Large intestine (tissue), 3 donors: ENCODE results near the gene ADGRV1. TPM values are rescaled to one million over a fixed set of nuclear protein-coding genes. Genes with fewer than 3 reads are reported as not detected.
"Not testable (repeated sequence)": the region's sequence is repeated elsewhere in the genome, so short reads cannot be mapped to it uniquely, and the experiment has no call there.

ENCODE experiments used
- DNase-seq, 2 donors: peaks; one replicate each; pipeline versions ENCODE4 v3.0.0 to v3.0.0-alpha.2; 2013
- H3K27ac ChIP-seq: one replicate; pipeline ENCODE4 v1.5.1; 2013; ENCODE audit warnings: low read length
- H3K27me3 ChIP-seq: 2 replicates; pipeline ENCODE4 v1.6.1; 2013; ENCODE audit warnings: low read length; ENCODE audit not compliant: control insufficient read depth, insufficient read depth
- H3K36me3 ChIP-seq: 2 replicates; pipeline ENCODE4 v1.6.1; 2013; ENCODE audit warnings: low read length; ENCODE audit not compliant: control insufficient read depth, insufficient read depth
- H3K4me1 ChIP-seq: one replicate; pipeline ENCODE4 v1.6.1; 2013; ENCODE audit warnings: low read length; ENCODE audit not compliant: control insufficient read depth, insufficient read depth
- H3K4me3 ChIP-seq: one replicate; pipeline ENCODE4 v1.5.1; 2013; ENCODE audit warnings: low read length
- H3K9me3 ChIP-seq: one replicate; pipeline ENCODE4 v1.6.1; 2013; ENCODE audit warnings: mild to moderate bottlenecking, low read depth, low read length, moderate library complexity; ENCODE audit not compliant: control insufficient read depth
- WGBS: methylation state at CpG from one replicate; pipeline ENCODE4 v1.1.5; 2013; ENCODE audit warnings: low lambda C conversion rate; ENCODE audit not compliant: insufficient coverage; 5-methylcytosine and 5-hydroxymethylcytosine counted together
- polyA plus RNA-seq: library from polyadenylated mRNA; unstranded; fragments of 120-200 nt; gene quantifications from one replicate; pipeline ENCODE4 v1.2.1, GENCODE V29; 2013

The ADGRV1 gene
- polyA plus RNA-seq, 1 donor, result 3.0 TPM

DNA sequence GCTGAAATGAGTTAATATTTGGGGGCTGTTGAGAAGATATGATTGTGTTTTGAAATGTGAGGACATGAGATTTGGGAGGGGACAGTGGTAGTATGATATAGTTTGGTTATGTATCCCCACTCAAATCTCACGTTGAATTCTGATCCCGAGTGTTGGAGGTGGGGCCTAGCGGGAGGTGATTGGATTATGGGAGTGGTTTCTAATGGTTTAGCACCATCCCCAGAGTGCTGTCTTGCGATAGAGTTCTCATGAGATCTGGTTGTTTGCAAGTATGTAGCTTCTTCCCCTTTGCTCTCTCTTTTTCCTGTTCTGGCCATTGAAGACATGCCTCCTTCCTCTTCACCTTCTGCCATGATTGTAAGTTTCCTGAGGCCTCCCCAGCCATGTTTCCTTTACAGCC lies 438.5 kb downstream of the ADGRV1 start:
- Histone ChIP-seq H3K36me3 (no peaks in the 10 kb centered on the region), H3K4me1 (no peaks in the 10 kb centered on the region), H3K9me3 (no peaks in the 10 kb centered on the region), H3K27ac (no peak overlapping the region), H3K4me3 (no peak overlapping the region), H3K27me3 (no peaks in the 10 kb centered on the region)
- no peak for DNase-seq
- no CpG with 5 or more reads among the region's 4 CpGs for WGBS

DNA sequence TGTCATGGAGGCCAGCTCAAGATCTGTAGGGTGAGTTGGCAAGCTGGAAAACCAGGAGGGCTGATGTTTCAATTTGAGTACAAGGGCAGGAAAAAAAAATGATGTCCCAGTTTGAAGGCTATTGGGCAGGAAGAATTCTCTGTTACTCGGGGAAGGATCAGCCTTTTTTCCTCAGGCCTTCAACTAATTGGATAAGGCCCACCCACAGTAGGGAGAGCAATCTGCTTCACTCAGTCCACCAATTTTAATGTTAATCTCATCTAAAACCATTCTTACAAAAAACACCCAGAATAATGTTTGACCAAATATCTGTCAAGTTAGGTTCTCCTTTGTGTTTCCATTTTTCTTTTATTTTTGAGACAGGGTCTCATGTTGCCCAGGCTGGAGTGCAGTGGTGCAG lies 442.1 kb downstream of the ADGRV1 start:
- no peak overlapping the region for H3K27ac ChIP-seq
- WGBS, result no CpG with 5 or more reads among the region's 1 CpG

DNA sequence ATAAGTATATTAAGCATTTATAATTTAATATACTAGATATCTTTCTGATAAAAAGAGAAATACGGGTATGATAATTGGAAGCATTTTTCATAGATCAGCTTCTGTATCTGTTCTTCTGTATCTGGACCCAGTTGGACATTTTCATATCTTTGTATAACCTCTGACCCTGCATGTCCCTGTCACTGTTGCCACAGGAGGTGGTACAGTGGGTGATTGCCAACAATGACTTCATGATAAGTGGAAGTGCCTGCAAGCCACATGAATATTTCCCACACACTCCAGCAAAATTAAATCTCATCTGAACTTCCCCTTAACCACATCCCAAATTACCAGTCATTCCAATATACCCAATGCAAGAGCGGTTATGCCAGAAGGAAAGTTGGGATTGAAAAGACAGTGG lies 448.1 kb downstream of the ADGRV1 start:
- H3K27me3 ChIP-seq, result no peaks in the 10 kb centered on the region
- H3K36me3 ChIP-seq, result no peaks in the 10 kb centered on the region
- H3K4me1 ChIP-seq, result no peaks in the 10 kb centered on the region
- no peaks in the 10 kb centered on the region for H3K9me3 ChIP-seq
- DNase-seq, result no peak
- no peak overlapping the region for H3K27ac ChIP-seq
- 100% methylated on average over 1 of the region's 2 CpGs for WGBS
- H3K4me3 ChIP-seq, result no peak overlapping the region

More for the DNA sequence above, 442.1 kb downstream of the ADGRV1 start:
- Histone ChIP-seq H3K27me3 (no peaks in the 10 kb centered on the region), H3K4me3 (no peak overlapping the region), H3K9me3 (no peaks in the 10 kb centered on the region), H3K4me1 (no peaks in the 10 kb centered on the region), H3K36me3 (no peaks in the 10 kb centered on the region)
- no peak for DNase-seq

DNA sequence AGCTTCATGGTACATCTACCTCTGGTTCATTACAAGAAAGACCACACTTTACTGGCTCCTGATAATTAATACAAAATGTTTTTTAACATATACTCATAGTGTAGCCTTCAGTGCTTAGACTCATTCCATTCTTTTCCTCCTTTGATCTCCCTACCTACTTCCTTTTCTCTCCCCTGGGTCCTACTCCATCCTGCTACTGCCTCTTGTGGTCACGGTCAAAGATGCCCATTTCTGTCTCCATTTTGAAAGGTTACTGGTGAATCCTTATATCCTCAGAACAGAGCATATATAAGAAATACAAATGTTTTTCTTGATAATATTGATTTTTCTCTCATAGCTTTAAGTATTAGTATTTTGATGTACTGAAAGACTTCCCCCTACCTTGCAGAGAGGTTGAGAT lies 448.7 kb downstream of the ADGRV1 start:
- no peak overlapping the region for H3K27ac ChIP-seq
- H3K4me1 ChIP-seq, result no peaks in the 10 kb centered on the region
- H3K27me3 ChIP-seq, result no peaks in the 10 kb centered on the region
- no peaks in the 10 kb centered on the region for H3K9me3 ChIP-seq
- DNase-seq, result no peak
- WGBS, result 100% methylated on average over 1 of the region's 1 CpG
- no peaks in the 10 kb centered on the region for H3K36me3 ChIP-seq
- H3K4me3 ChIP-seq, result no peak overlapping the region

DNA sequence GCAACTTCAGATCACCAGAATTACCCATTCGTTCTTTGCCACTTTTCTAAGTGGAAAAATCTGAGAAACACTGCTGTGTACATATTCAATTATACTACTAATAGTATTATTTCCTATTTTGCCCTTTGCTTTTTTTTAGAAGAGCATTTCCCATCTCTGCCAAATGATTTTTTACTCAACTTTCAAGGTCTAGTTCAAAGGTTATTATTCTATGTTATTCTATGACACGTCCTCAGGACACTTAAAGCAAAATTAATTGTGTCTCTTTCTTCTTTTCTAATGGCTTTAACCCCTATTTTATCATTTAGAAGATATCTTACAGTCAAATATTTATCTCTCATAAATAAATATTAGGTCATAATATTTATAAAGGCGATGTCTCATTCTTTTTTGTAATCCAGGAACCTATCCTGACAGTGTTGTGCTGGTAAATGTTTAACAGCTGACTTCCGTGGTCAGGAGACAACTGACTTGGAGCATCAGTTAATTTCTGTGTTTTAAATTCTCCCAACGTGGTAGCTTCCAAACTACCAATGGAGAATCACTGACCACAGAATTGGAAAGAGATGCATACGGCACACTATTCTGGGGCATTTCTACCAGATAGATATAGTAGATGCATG lies 449.3 kb downstream of the ADGRV1 start:
- DNase-seq, result peak in 1 of 2 donors; percentile 41
- H3K4me3 ChIP-seq, result no peak overlapping the region
- H3K36me3 ChIP-seq, result no peaks in the 10 kb centered on the region
- H3K27ac ChIP-seq, result no peak overlapping the region
- no peaks in the 10 kb centered on the region for H3K9me3 ChIP-seq
- H3K27me3 ChIP-seq, result no peaks in the 10 kb centered on the region
- H3K4me1 ChIP-seq, result no peaks in the 10 kb centered on the region
- 36% methylated on average over 3 of the region's 6 CpGs for WGBS

DNA sequence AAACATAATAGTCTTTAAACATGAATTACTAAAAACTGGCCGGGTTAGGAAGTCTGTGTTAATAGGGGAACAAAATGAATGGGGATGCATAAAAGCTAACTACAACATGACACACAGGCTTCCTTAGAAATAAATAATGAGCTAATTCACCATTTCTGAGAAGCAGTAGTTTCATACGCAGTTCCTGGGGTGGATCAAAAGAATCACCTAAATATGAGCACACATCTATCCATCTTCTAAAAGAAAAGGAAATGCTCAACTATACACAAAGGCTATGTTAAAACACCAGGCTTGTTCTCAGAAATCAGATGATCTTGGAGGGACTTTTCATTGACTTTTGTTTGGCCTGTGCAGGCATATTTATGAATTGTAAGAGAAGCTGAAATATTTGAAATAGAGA lies 451.5 kb downstream of the ADGRV1 start:
- 78% methylated on average over 1 of the region's 2 CpGs for WGBS
- DNase-seq, result no peak
- Histone ChIP-seq H3K4me3 (no peak overlapping the region), H3K27ac (no peak overlapping the region), H3K4me1 (no peaks in the 10 kb centered on the region), H3K27me3 (no peaks in the 10 kb centered on the region), H3K9me3 (no peaks in the 10 kb centered on the region), H3K36me3 (no peaks in the 10 kb centered on the region)

DNA sequence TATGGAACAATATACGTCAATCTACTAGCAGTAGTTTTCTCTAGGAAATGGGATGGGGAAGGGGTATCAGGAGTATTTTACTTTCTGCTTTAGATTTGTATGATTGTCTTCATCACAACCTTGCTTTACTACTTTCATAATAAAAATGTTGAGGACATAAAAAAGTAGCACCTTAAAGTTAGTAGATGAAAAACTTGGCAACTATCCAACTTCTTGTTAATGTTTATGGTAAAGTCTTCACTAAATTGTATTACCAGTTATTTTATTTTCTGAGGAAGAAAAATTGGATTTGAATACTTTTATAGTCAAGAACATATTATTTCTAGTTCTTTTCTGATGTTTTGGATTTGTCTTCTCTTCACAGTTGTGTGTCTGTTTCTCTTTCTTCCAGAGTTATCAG lies 452.4 kb downstream of the ADGRV1 start:
- Histone ChIP-seq H3K4me3 (no peak overlapping the region), H3K4me1 (no peaks in the 10 kb centered on the region), H3K9me3 (no peaks in the 10 kb centered on the region), H3K36me3 (no peaks in the 10 kb centered on the region), H3K27me3 (no peaks in the 10 kb centered on the region), H3K27ac (no peak overlapping the region)
- WGBS, result no CpG with 5 or more reads among the region's 1 CpG
- no peak for DNase-seq

DNA sequence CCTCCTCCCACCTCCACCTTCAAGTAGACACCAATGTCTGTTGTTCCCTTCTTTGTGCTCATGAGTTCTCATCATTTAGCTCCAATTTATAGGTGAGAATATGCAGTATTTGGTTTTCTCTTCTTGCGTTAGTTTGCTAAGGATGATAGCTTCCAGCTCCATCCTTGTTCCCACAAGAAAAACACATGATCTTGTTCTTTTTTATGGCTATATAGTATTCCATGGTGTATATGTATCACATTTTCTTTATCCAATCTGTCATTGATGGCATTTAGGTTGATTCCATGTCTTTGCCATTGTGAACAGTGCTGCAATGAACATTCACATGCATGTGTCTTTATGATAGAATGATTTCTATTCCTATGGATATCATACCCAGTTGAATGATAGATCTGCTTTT lies 454.3 kb downstream of the ADGRV1 start:
- not testable (repeated sequence) for H3K27ac ChIP-seq, H3K36me3 ChIP-seq, H3K27me3 ChIP-seq, H3K9me3 ChIP-seq, H3K4me1 ChIP-seq, H3K4me3 ChIP-seq, DNase-seq
- no CpG with 5 or more reads among the region's 1 CpG for WGBS

DNA sequence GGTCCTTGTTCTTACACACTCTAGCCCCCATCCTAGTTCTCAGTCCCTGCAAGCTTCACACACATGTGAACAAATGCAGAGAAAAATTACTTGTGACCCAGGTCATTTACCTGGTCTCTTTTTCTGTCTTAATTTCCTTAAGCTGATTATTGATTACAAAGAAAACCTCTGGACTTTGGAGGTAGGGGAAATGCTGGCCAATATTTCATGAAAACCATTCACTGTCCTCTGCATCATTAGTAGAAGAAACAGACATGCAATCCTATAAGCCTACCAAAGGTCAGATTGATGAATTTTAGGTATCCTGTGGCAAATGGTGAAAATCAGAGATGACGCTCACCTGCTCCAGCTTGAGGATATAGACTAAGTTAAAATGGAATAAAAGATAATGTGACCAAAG lies 457.7 kb downstream of the ADGRV1 start:
- Histone ChIP-seq H3K4me1 (no peaks in the 10 kb centered on the region), H3K27ac (no peak overlapping the region)

DNA sequence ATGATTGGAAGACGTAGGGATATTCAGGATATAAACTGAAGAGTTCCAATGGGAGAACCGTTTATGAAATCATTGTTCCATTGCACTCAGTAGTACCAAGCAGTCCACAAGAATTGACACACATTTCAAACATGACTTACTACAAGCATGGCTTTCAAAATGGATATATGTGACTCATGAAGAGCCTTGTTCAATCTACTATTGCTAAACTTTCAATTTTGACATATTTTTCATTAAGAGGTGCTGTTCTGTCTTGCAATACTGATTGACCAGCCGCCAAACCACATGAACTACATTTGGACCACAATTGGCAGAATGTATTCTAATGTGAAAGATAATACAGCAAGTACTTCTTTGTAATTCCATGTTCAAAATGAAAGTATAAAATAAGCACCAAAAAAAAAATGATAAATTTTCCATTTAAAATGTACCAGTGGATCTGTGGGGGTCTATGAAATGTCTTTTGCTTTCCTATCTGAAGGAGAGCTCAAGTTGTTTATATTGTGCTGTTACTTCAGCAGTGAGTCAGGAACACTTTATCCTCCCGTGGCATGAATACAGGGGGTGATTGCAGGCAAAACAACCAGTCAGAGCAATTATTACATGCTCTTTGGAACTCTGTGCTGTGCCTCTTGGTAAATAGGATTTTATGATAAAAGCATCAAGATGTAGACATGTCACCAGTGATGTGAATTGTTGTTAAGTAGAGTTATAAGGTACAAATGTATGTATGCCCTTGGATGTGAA lies 458.5 kb downstream of the ADGRV1 start:
- Histone ChIP-seq H3K36me3 (no peaks in the 10 kb centered on the region), H3K27me3 (no peaks in the 10 kb centered on the region), H3K4me3 (no peak overlapping the region), H3K27ac (no peak overlapping the region), H3K4me1 (no peaks in the 10 kb centered on the region), H3K9me3 (no peaks in the 10 kb centered on the region)
- peak; percentile 49 to 75 for DNase-seq
- WGBS, result 100% methylated on average over 1 of the region's 4 CpGs

More for the DNA sequence above, 457.7 kb downstream of the ADGRV1 start:
- no peak for DNase-seq
- no CpG with 5 or more reads among the region's 1 CpG for WGBS
- H3K4me3 ChIP-seq, result no peak overlapping the region
- no peaks in the 10 kb centered on the region for H3K36me3 ChIP-seq
- H3K27me3 ChIP-seq, result no peaks in the 10 kb centered on the region
- H3K9me3 ChIP-seq, result no peaks in the 10 kb centered on the region

DNA sequence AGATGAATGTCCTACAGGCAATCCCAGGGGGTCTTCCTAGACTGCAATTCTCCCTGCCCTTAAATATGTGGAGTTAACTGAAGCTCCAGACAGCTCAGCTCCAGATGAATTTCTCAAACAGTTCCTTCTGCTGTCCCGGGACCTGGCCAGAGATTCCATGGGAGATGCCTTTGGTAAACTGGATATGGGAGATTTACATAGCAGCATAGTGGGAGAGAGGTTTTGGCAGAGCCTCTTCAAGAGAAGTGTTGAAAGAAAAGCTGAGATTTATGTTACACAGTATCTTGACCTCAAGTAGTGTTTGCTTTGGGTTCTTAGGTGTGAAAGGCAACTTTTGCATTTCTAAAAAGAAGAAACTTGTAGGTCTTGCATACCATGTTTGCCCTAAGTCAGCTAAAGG lies 459.6 kb downstream of the ADGRV1 start:
- H3K36me3 ChIP-seq, result no peaks in the 10 kb centered on the region
- no peaks in the 10 kb centered on the region for H3K4me1 ChIP-seq
- no peaks in the 10 kb centered on the region for H3K27me3 ChIP-seq
- no peak overlapping the region for H3K4me3 ChIP-seq
- H3K9me3 ChIP-seq, result no peaks in the 10 kb centered on the region
- no peak overlapping the region for H3K27ac ChIP-seq
- no peak for DNase-seq
- no CpG with 5 or more reads among the region's 1 CpG for WGBS
